Breast epithelium (tissue), 3 donors: ENCODE measurements around the gene LHPP.

Experiments
- POLR2A ChIP-seq: fragments of 450-650 bp; IDR thresholded peaks from one replicate; pipeline ENCODE4 v1.6.1; 2016; ENCODE audit warnings: antibody characterized with exemption, mild to moderate bottlenecking, moderate library complexity
- TF ChIP-seq, protein P1 (sequence below), 3 donors: fragments of 450-650 bp; IDR thresholded peaks; one replicate each; pipeline ENCODE4 v1.5.1; 2016 to 2017; ENCODE audit warnings: antibody characterized with exemption in 3 of 3, mild to moderate bottlenecking in 3 of 3, moderate library complexity in 3 of 3

- TF ChIP-seq, protein P1, sequence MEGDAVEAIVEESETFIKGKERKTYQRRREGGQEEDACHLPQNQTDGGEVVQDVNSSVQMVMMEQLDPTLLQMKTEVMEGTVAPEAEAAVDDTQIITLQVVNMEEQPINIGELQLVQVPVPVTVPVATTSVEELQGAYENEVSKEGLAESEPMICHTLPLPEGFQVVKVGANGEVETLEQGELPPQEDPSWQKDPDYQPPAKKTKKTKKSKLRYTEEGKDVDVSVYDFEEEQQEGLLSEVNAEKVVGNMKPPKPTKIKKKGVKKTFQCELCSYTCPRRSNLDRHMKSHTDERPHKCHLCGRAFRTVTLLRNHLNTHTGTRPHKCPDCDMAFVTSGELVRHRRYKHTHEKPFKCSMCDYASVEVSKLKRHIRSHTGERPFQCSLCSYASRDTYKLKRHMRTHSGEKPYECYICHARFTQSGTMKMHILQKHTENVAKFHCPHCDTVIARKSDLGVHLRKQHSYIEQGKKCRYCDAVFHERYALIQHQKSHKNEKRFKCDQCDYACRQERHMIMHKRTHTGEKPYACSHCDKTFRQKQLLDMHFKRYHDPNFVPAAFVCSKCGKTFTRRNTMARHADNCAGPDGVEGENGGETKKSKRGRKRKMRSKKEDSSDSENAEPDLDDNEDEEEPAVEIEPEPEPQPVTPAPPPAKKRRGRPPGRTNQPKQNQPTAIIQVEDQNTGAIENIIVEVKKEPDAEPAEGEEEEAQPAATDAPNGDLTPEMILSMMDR (IDR thresholded peaks at IDR 0.05) = no peak
- no peak for TF ChIP-seq POLR2A
Measured at GRCh38 chr10:124521429-124521871, 59.8 kb downstream of the LHPP start.
